Hepatocyte (in vitro differentiated cells): ENCODE results near the gene MARK3. TPM values are rescaled to one million over a fixed set of nuclear protein-coding genes. Genes with fewer than 3 reads are reported as not detected.

Experiments
- DNase-seq: peaks from one replicate; pipeline ENCODE4 v3.0.0-alpha.2; 2016; ENCODE audit warnings: low spot score
- H2AFZ ChIP-seq: fragments of 200-600 bp; sonication (generic); 2 replicates; pipeline ENCODE4 v1.6.0; 2016; ENCODE audit warnings: antibody characterized with exemption, mild to moderate bottlenecking
- H3K27ac ChIP-seq: fragments of 200-600 bp; sonication (generic); 2 replicates; pipeline ENCODE4 v1.5.1; 2016; ENCODE audit warnings: mild to moderate bottlenecking
- H3K27me3 ChIP-seq: fragments of 200-600 bp; sonication (generic); 2 replicates; pipeline ENCODE4 v1.6.1; 2016
- H3K36me3 ChIP-seq: fragments of 200-600 bp; sonication (generic); replicated peaks from 2 replicates; pipeline ENCODE4 v1.5.1; 2016; ENCODE audit warnings: low read depth; ENCODE audit not compliant: insufficient read depth
- H3K4me1 ChIP-seq: fragments of 200-600 bp; sonication (generic); 2 replicates; pipeline ENCODE4 v1.5.1; 2016; ENCODE audit warnings: mild to moderate bottlenecking, moderate library complexity; ENCODE audit not compliant: insufficient read depth
- H3K4me2 ChIP-seq: fragments of 200-600 bp; sonication (generic); 2 replicates; pipeline ENCODE4 v1.6.0; 2016
- H3K4me3 ChIP-seq: fragments of 200-600 bp; sonication (generic); 2 replicates; pipeline ENCODE4 v1.5.1; 2016; ENCODE audit warnings: mild to moderate bottlenecking
- H3K79me2 ChIP-seq: fragments of 200-600 bp; sonication (generic); 2 replicates; pipeline ENCODE4 v1.6.0; 2017; ENCODE audit warnings: mild to moderate bottlenecking
- H3K9me2 ChIP-seq: fragments of 200-600 bp; sonication (generic); replicated peaks from 2 replicates; pipeline ENCODE4 v1.6.0; 2017; ENCODE audit warnings: mild to moderate bottlenecking; ENCODE audit not compliant: insufficient read depth
- H3K9me3 ChIP-seq: fragments of 200-600 bp; sonication (generic); 2 replicates; pipeline ENCODE4 v1.5.1; 2016; ENCODE audit warnings: low read depth, mild to moderate bottlenecking
- H4K20me1 ChIP-seq: fragments of 200-600 bp; sonication (generic); 2 replicates; pipeline ENCODE4 v1.6.0; 2016; ENCODE audit warnings: mild to moderate bottlenecking; ENCODE audit not compliant: insufficient read depth, poor library complexity, severe bottlenecking
- CTCF ChIP-seq: fragments of 200-600 bp; sonication (generic); IDR thresholded peaks from 2 replicates; pipeline ENCODE4 v1.5.1; 2016; ENCODE audit warnings: antibody characterized with exemption, mild to moderate bottlenecking; ENCODE audit not compliant: poor library complexity
- EZH2 ChIP-seq: fragments of 200-600 bp; sonication (generic); IDR thresholded peaks from 2 replicates; pipeline ENCODE4 v1.6.1; 2016; ENCODE audit warnings: antibody characterized with exemption, mild to moderate bottlenecking, borderline replicate concordance
- EZH2phosphoT487 ChIP-seq: fragments of 200-600 bp; sonication (generic); IDR thresholded peaks from one replicate; pipeline ENCODE4 v1.6.1; 2018; ENCODE audit warnings: antibody characterized with exemption, mild to moderate bottlenecking, low read depth, moderate library complexity; ENCODE audit not compliant: unreplicated experiment, severe bottlenecking
- WGBS: methylation state at CpG from one replicate; pipeline ENCODE4 v1.1.6; 2016; ENCODE audit warnings: low lambda C conversion rate; ENCODE audit errors: missing lambda C conversion rate; 5-methylcytosine and 5-hydroxymethylcytosine counted together
- polyA plus RNA-seq: library from polyadenylated mRNA; unstranded; fragments of >200 nt; fragmentation: Nextera tagmentation; extraction: Ambion mirVana; gene quantifications from 2 replicates; pipeline ENCODE4 v1.2.1, GENCODE V29; 2016
- total RNA-seq: library from RNA; depleted of rRNA; stranded (reverse); fragments of >200 nt; gene quantifications from 2 replicates; pipeline ENCODE4 v1.2.3, GENCODE V29; 2014

The MARK3 gene
- total and polyA plus RNA-seq, 2 experiments from 2014 or later, result 56.3 to 71.7 TPM

GRCh38 chr14:103408491-103409155 lies 23.4 kb downstream of the MARK3 start:
- WGBS, result 71% methylated on average over 7 of the region's 7 CpGs
- Histone ChIP-seq H3K4me3 (no peak overlapping the region), H3K79me2 (peaks cover 97% of the 10 kb centered on the region), H2AFZ (no peak overlapping the region), H4K20me1 (peaks cover 40% of the 10 kb centered on the region), H3K4me2 (peak overlapping the region; percentile 54), H3K4me1 (peaks cover 12% of the 10 kb centered on the region), H3K27me3 (no peaks in the 10 kb centered on the region), H3K36me3 (no peaks in the 10 kb centered on the region), H3K9me2 (no peaks in the 10 kb centered on the region), H3K27ac (peak overlapping the region; percentile 30), H3K9me3 (no peaks in the 10 kb centered on the region)
- DNase-seq, result peak; percentile 23
- TF ChIP-seq EZH2, result no peak
- TF ChIP-seq EZH2phosphoT487, result no peak
- no peak for TF ChIP-seq CTCF

GRCh38 chr14:103416916-103417315 lies 31.7 kb downstream of the MARK3 start:
- Histone ChIP-seq H3K9me3 (no peaks in the 10 kb centered on the region), H3K4me2 (no peak overlapping the region), H3K27me3 (no peaks in the 10 kb centered on the region), H3K79me2 (peaks cover 91% of the 10 kb centered on the region), H3K4me1 (peaks cover 3% of the 10 kb centered on the region), H3K36me3 (no peaks in the 10 kb centered on the region), H3K4me3 (no peak overlapping the region), H3K27ac (no peak overlapping the region), H2AFZ (no peak overlapping the region), H4K20me1 (peaks cover 12% of the 10 kb centered on the region), H3K9me2 (no peaks in the 10 kb centered on the region)
- 91% methylated on average over 2 of the region's 2 CpGs for WGBS
- DNase-seq, result no peak
- TF ChIP-seq EZH2phosphoT487, result no peak
- no peak for TF ChIP-seq EZH2
- TF ChIP-seq CTCF, result no peak

- Histone ChIP-seq H3K27me3 (no peaks in the 10 kb centered on the region), H3K9me3 (no peaks in the 10 kb centered on the region), H2AFZ (no peak overlapping the region), H4K20me1 (peaks cover 12% of the 10 kb centered on the region), H3K27ac (peak overlapping the region; percentile 58), H3K79me2 (peaks cover 89% of the 10 kb centered on the region), H3K9me2 (no peaks in the 10 kb centered on the region), H3K4me3 (no peak overlapping the region), H3K4me2 (no peak overlapping the region), H3K36me3 (no peaks in the 10 kb centered on the region), H3K4me1 (peaks cover 7% of the 10 kb centered on the region)
- WGBS, result 51% methylated on average over 3 of the region's 3 CpGs
- DNase-seq, result peak; percentile 45
- TF ChIP-seq EZH2 (no peak), EZH2phosphoT487 (no peak), CTCF (no peak)
Observed at GRCh38 chr14:103418481-103418818, 33.2 kb downstream of the MARK3 start.
